HG02852 (cell line): Measurements from ENCODE around the gene KIAA1217.
A peak's percentile ranks its signal among the peaks of the same experiment; 100 is the strongest.

Experiments
- ATAC-seq: cut with Tn5 transposase; IDR thresholded peaks from one replicate; pipeline ENCODE4 v1.9.1; 2021; ENCODE audit warnings: mild to moderate bottlenecking, moderate library complexity; ENCODE audit not compliant: unreplicated experiment

The KIAA1217 gene

DNA sequence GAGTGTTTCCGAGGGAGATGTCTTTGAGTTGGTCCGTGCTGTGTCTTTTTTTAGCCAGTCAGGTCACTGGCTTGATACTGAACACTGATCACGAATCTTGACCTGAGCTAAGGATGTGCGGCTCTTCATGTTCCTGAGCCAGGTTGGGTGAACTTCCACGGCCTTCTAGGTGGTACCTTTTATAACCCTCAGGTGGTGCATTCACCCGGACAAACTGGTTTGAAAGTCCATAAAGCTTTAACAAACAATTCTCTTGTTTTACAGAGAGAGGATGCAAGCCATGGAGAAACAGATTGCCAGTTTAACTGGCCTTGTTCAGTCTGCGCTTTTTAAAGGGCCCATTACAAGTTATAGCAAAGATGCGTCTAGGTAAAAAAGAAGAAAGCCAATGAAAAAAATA is 285.3 kb downstream of the KIAA1217 start:
- ATAC-seq: no peak

- ATAC-seq: no peak
These were observed 285.8 kb downstream of the KIAA1217 start for GRCh38 chr10:24494777-24495176.

GRCh38 chr10:24495666-24496460 is 286.9 kb downstream of the KIAA1217 start:
- ATAC-seq: no peak

- ATAC-seq: no peak
These were observed 288.0 kb downstream of the KIAA1217 start for GRCh38 chr10:24496906-24497305.

GRCh38 chr10:24501056-24501711 is 292.2 kb downstream of the KIAA1217 start:
- no peak for ATAC-seq

DNA sequence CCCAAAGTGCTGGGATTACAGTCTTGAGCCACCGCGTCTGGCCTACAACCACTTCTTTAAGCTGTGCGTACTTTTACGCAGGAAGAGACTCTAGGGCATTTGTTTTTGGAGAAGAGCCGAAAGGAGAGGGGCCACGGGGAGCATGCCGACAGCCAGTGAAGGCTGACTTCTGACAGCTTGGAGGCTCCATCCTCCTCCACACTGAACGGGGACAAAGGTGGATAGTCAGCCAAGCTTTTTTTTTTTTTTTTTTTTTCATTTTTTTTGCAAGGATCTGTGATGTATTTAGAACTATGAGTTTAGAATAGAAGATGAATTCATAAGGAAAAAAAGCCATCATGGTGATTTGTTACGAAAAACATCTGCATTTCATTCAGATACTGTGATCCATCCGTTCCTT is 293.1 kb downstream of the KIAA1217 start:
- ATAC-seq: no peak

- ATAC-seq: no peak
These were observed 294.0 kb downstream of the KIAA1217 start for GRCh38 chr10:24502801-24503460.

DNA sequence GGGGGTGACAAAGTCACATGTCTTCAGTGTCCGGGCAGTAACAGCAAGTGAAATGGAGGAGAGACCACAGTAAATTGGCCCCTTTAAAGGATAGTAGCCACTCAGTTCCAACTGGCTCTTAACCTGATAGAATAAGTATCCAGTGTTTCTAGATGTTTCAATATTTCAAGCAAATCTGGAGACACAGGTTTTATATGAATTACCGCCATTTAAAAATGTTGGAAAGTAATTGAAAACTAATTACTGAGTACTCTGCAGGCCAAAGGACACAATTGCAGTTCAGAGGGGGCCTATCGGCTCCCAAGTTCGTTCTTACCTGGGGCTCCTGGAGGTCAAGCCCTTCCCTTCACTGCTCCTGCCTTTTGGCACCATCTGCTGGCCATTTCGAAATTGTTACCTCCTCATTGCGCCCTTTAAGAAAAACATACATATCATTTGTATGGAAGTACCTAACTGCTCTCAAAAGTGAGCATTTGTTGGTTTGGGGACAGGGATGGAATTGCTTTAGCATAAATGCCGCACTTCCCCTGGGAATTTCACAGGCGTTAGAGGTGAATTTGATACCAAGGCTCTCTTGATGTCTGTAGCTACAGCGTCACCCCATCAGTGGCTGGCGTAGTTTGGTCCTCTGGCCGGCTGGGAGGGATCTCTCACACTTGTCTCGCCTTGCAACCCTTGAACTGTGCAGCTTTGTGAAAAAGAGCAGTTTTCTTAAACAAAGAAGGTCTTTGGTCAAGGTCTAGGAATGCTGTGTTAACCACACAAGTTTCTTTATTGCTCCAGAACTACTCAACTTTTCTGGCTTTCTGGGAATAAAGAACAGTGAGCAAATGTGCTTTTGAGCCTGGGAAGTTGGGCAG is 294.8 kb downstream of the KIAA1217 start:
- ATAC-seq: peak; percentile 76

GRCh38 chr10:24505759-24506158 is 296.8 kb downstream of the KIAA1217 start:
- no peak for ATAC-seq

- ATAC-seq: no peak
These were observed 304.2 kb downstream of the KIAA1217 start for GRCh38 chr10:24513155-24513554.

- ATAC-seq: no peak
These were observed 306.5 kb downstream of the KIAA1217 start for GRCh38 chr10:24515481-24515880.

DNA sequence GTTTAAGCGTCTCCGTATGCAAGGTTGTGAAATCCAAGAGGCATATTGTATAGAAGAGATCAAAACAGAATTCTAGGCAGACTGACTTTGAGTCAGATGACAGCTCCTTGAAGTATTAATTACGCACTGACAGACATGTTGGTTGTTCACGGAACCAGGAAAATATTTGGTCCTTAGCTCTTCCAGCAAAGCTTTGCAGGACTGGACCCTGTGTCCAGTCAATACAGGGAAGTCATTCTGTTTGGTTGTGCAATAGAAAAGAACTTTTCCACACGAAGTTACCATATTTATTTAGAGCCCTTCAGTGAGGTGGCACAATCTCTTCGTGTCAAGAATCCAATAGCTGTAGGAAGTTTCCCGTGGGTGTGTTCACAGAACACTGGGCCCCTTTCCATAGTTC is 309.5 kb downstream of the KIAA1217 start:
- no peak for ATAC-seq

DNA sequence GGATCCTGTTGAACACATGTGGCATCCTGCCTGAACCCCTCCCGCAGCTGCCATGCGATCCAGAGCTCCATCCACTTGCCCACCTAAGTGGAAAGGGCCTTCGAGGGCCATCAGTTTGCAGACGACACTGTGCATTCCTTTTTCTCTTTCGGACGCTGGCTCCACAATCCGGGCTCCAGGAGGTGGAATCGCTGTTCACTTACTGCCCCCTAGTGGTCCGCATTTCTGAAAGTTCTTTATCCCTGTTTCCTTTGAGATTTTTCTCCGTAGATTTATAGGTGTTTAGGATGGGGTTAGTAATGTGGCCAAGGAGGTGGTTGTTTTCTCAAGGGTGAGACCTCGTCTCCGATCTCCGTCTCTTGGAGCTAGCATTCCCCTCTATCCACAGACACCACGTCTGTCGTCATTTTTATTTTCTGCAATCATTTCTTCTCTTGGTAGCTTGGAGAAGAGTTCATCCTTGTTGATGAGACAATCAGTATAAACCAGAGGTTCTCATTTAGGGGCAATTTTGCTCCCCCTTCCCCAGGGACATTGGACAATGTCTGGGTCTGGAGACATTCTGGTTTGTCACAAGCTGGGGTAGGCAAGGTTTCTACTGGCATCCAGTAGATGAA is 310.2 kb downstream of the KIAA1217 start:
- no peak for ATAC-seq

GRCh38 chr10:24519950-24520349 is 311.0 kb downstream of the KIAA1217 start:
- no peak for ATAC-seq

GRCh38 chr10:24524314-24524713 is 315.4 kb downstream of the KIAA1217 start:
- no peak for ATAC-seq

- no peak for ATAC-seq
These were observed 317.2 kb downstream of the KIAA1217 start for GRCh38 chr10:24526085-24526649.

GRCh38 chr10:24528946-24529345 is 320.0 kb downstream of the KIAA1217 start:
- ATAC-seq: no peak

GRCh38 chr10:24531439-24531838 is 322.5 kb downstream of the KIAA1217 start:
- ATAC-seq: no peak

- no peak for ATAC-seq
These were observed 325.0 kb downstream of the KIAA1217 start for GRCh38 chr10:24533981-24534380.

- ATAC-seq: no peak
These were observed 327.7 kb downstream of the KIAA1217 start for GRCh38 chr10:24536636-24537035.
